GM12801 (cell line): ENCODE results near the gene OLIG1.

Source experiments
- CTCF ChIP-seq: IDR thresholded peaks from one replicate; pipeline ENCODE4 v1.5.1; 2011; ENCODE audit warnings: control low read depth; ENCODE audit not compliant: insufficient read length; ENCODE audit errors: extremely low read depth

The OLIG1 gene

GRCh38 chr21:33041981-33042380 is 28.0 kb upstream of the OLIG1 start:
- TF ChIP-seq CTCF = no peak

- TF ChIP-seq CTCF = no peak
These were observed 27.1 kb upstream of the OLIG1 start for GRCh38 chr21:33042812-33043211.

- no peak for TF ChIP-seq CTCF
These were observed 23.5 kb upstream of the OLIG1 start for GRCh38 chr21:33046455-33046854.

GRCh38 chr21:33047231-33047630 is 22.7 kb upstream of the OLIG1 start:
- TF ChIP-seq CTCF = no peak

- TF ChIP-seq CTCF = no peak
These were observed 18.0 kb upstream of the OLIG1 start for GRCh38 chr21:33051925-33052324.

GRCh38 chr21:33053951-33054350 is 16.0 kb upstream of the OLIG1 start:
- TF ChIP-seq CTCF = no peak

- TF ChIP-seq CTCF = no peak
These were observed 13.9 kb upstream of the OLIG1 start for GRCh38 chr21:33055991-33056390.

GRCh38 chr21:33057385-33057940 is 12.5 kb upstream of the OLIG1 start:
- TF ChIP-seq CTCF = no peak
